Ureter (tissue), 1 donor: ENCODE data around the gene CMTM4. TPM values are rescaled to one million over a fixed set of nuclear protein-coding genes. Genes with fewer than 3 reads are reported as not detected.

Experiments
- DNase-seq: peaks from one replicate; pipeline ENCODE4 v3.0.0-alpha.2; 2020; ENCODE audit warnings: low spot score
- total RNA-seq: library from RNA; stranded (reverse); gene quantifications from one replicate; pipeline ENCODE4 v1.2.4, GENCODE V29; 2023
- donor health status: DM: yes; HTN: yes; CAD: no.

CMTM4 gene
- total RNA-seq, 1 donor from 2014 or later: 31.6 TPM

GRCh38 chr16:66566051-66566901 lies 130.3 kb downstream of the CMTM4 start, which contains the start of gene CMTM1:
Gene CMTM1, plus strand, starts transcription at chr16:66566439. Its CDS starts 75 bp downstream, at chr16:66566514.
- no peak for DNase-seq

Other genes starting within 250 kb of the CMTM4 start
- gene TK2, start 146.6 kb downstream of the CMTM4 start, total RNA-seq: 37.9 TPM
- 34.0 TPM for gene CKLF, start 144.2 kb downstream of the CMTM4 start, total RNA-seq
- 4.3 TPM for gene CMTM1, start 130.3 kb downstream of the CMTM4 start, total RNA-seq
- not detected for gene CMTM2, start 117.3 kb downstream of the CMTM4 start, total RNA-seq
- 25.4 TPM for gene CMTM3, start 92.0 kb downstream of the CMTM4 start, total RNA-seq
- gene DYNC1LI2, start 54.9 kb upstream of the CMTM4 start, total RNA-seq: 143 TPM
- 1.0 TPM for gene TERB1, start 104.8 kb upstream of the CMTM4 start, total RNA-seq
- 67.8 TPM for gene NAE1, start 134.2 kb upstream of the CMTM4 start, total RNA-seq
- gene CA7, start 147.7 kb upstream of the CMTM4 start, total RNA-seq: not detected
- gene PDP2, start 183.8 kb upstream of the CMTM4 start, total RNA-seq: 11.5 TPM
- gene CDH16, start 222.1 kb upstream of the CMTM4 start, total RNA-seq: not detected
- 7.7 TPM for gene RRAD, start 228.8 kb upstream of the CMTM4 start, total RNA-seq
- 71.8 TPM for gene CIAO2B, start 237.7 kb upstream of the CMTM4 start, total RNA-seq
- gene CES2, start 238.8 kb upstream of the CMTM4 start, total RNA-seq: 56.3 TPM